PFSK-1 (cell line): ENCODE results near the gene TEAD2.

ENCODE experiments used
- FOXP2 ChIP-seq: optimal IDR thresholded peaks from 2 replicates; pipeline ENCODE3; 2011; ENCODE audit warnings: borderline replicate concordance, control low read depth, inconsistent platforms; ENCODE audit not compliant: insufficient read depth; ENCODE audit errors: extremely low read length, extremely low read depth
- POLR2AphosphoS5 ChIP-seq: IDR thresholded peaks from 2 replicates; pipeline ENCODE4 v1.6.1; 2012; ENCODE audit warnings: low read depth, mild to moderate bottlenecking, control low read depth, low read length, moderate library complexity
- REST ChIP-seq, 2 experiments: IDR thresholded peaks; 2 replicates each; pipeline versions ENCODE4 v1.6.1 to v1.8.0; 2011 to 2012; ENCODE audit warnings: low read depth in 2 of 2, low read length in 2 of 2, control low read depth in 1 of 2, inconsistent platforms in 1 of 2, mild to moderate bottlenecking in 1 of 2, moderate library complexity in 1 of 2; ENCODE audit not compliant: insufficient read depth in 1 of 2
- SIN3A ChIP-seq: IDR thresholded peaks from 2 replicates; pipeline ENCODE4 v1.6.1; 2012; ENCODE audit warnings: mild to moderate bottlenecking, low read length, moderate library complexity, borderline replicate concordance; ENCODE audit not compliant: insufficient read depth
- TAF1 ChIP-seq: IDR thresholded peaks from 2 replicates; pipeline ENCODE4 v1.6.1; 2012; ENCODE audit warnings: low read length, control low read depth, borderline replicate concordance; ENCODE audit not compliant: insufficient read depth

Gene TEAD2

GRCh38 chr19:49338023-49338677 is 24.1 kb downstream of the TEAD2 start:
- TF ChIP-seq SIN3A (no peak), POLR2AphosphoS5 (no peak), REST (IDR thresholded peaks at IDR 0.05; ENCODE audit: insufficient read depth in 1 of 2, low read depth in 2 of 2, low read length in 2 of 2) (no peak), FOXP2 (no peak), TAF1 (no peak)

GRCh38 chr19:49337267-49338022 is 24.8 kb downstream of the TEAD2 start:
- TF ChIP-seq TAF1: no peak
- TF ChIP-seq SIN3A: no peak
- no peak for TF ChIP-seq POLR2AphosphoS5
- no peak for TF ChIP-seq REST (IDR thresholded peaks at IDR 0.05; ENCODE audit: insufficient read depth in 1 of 2, low read depth in 2 of 2, low read length in 2 of 2)
- TF ChIP-seq FOXP2: no peak

- TF ChIP-seq REST (IDR thresholded peaks at IDR 0.05; ENCODE audit: insufficient read depth in 1 of 2, low read depth in 2 of 2, low read length in 2 of 2) (no peak), SIN3A (no peak), POLR2AphosphoS5 (no peak), TAF1 (no peak), FOXP2 (no peak)
Observed at GRCh38 chr19:49336482-49337266, 25.5 kb downstream of the TEAD2 start.

- TF ChIP-seq FOXP2: no peak
- no peak for TF ChIP-seq TAF1
- TF ChIP-seq REST (IDR thresholded peaks at IDR 0.05; ENCODE audit: insufficient read depth in 1 of 2, low read depth in 2 of 2, low read length in 2 of 2): no peak
- TF ChIP-seq POLR2AphosphoS5: no peak
- no peak for TF ChIP-seq SIN3A
Observed at GRCh38 chr19:49335784-49336481, 26.3 kb downstream of the TEAD2 start.
